GM19438 (cell line): ENCODE results near the gene SOX13.
"Not testable (repeated sequence)": the region's sequence is repeated elsewhere in the genome, so short reads cannot be mapped to it uniquely, and the experiment has no call there.

Experiments used
- ATAC-seq: cut with Tn5 transposase; IDR thresholded peaks from one replicate; pipeline ENCODE4 v1.9.1; 2021; ENCODE audit warnings: low read depth; ENCODE audit not compliant: unreplicated experiment

SOX13 gene

GRCh38 chr1:204084247-204084772 is 11.4 kb downstream of the SOX13 start:
- no peak for ATAC-seq

DNA sequence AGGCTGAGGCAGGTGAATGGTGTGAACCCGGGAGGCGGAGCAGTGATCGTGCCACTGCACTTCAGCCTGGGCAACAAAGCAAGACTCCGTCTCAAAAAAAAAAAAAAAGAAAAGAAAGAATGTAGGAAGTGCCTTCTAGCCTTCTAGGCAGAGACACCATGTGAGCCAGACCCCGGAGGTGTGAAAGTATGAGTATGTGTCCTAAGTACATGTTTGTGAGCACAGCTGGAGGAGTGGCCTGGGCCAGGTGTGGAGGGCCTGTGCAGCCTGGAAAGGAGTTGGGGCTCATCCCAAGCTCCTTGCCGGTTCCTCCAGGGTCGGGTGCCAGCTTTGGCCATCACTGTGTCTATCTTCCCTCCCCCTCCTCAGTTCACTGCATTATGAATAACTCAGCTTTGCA is 13.0 kb downstream of the SOX13 start:
- no peak for ATAC-seq

DNA sequence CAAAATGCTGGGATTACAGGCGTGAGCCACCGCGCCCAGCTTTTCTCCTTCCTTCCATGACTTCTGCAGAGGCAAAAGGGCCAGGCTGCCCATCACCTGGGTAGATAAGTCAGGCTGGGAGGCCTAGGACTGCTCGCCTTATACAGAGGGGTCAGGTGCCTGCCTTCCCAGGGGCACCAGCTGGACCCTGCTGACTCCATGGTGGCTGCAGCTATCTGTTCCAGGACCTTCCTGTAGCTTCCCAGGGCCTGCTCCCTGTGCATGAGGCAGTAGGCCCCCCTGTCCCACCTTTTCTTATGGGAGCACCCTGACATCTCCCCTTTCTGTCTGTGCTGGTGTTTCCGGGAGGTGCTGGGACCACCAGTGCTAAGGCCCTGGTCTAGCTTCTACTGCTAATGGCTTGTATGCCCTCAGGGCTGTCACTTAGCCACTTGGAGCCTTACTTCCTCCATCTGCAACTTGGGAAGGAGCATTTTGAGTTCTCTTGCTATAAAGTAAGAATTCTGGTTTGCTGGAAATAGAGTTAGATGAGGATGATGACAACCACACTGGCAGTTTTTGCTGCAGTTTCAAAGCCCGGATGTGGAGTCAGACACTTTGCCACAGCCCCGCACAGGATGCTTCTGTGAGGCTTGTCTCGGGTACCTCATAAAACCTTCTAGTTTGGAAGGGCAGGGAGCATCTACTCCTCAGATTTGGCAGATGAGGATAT is 14.4 kb downstream of the SOX13 start:
- no peak for ATAC-seq

DNA sequence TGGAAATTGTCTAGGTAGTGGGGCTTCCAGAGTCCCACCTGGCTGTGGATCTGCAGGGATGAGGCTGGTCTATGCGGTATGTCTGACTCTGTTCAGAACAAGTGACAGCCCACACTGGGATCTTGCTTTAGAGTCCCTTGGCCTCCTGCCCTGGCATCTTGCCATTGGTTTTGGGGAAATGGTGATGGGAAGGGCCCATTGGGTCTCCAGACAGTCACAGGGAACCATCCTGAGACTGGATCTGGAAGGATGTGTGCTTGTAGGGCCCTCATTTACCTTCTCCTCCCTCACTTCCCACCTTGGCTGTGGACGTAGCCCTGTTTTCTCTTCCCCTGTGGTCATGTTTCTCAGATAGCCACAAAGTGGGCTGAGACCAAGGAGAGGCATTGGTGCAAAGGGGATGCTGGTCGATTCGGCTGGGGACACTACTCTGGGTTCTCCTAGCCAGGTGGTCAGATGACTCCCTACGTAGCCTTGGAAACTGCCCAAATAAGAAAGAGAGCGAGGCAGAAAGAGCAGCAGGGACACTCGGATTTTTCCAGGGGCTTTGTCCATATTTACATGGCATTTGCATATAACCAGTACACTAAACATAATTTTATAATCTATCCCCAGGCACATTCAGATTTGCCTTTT is 15.1 kb downstream of the SOX13 start:
- ATAC-seq: no peak

- ATAC-seq: no peak
These were observed 15.7 kb downstream of the SOX13 start for GRCh38 chr1:204088596-204088995.

DNA sequence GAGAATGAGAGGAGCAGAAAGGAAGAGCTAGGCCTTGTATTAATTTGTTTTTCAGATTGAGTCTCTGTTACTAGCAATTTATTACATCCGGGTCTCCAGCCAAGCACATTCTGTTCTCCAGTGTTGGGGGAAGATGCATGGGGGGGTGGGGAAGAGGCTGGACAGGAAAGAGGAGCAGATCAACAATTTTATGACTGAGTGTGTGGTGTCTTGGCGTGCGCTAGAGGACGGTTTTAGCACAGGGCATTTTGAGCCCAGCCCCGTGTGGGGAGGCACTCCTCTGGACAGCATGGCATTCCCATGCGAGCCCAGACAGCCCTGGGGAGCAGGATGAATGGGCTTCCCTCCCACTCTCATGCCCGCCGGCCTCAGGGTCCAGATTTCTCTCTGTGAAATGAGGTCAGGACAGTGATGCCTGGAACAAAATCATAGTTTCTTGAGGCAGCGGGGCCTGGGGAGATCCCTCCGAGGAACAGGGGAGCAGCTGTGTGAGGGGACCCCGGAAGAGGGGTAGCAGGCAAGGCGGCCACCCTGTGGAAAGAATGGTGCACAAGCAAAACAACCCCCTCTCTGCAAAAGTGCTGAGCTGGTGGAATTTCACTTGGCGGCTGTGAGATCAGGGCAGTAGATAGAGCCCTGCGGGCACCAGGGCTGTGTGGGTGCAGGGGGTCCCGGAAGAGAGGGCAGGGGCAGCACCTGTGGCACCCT is 16.3 kb downstream of the SOX13 start:
- ATAC-seq: no peak

DNA sequence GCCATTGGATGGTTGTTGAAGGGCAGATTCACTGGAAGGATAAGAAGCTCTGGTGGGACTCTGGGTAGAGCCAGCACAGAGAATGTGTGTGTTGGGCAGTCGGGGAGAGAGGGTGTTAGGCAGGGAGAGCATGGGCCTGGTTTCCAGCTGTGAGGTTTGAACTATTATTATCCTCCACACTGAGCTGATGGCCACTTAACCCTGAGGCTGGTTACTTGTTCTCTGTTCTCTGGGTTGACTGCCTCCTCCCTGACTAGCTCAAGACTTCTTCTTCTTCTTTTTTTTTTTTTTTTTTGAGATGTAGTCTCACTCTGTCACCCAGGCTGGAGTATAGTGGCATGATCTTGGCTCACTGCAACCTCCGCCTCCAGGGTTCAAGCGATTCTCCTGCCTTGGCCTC is 17.2 kb downstream of the SOX13 start:
- not testable (repeated sequence) for ATAC-seq

DNA sequence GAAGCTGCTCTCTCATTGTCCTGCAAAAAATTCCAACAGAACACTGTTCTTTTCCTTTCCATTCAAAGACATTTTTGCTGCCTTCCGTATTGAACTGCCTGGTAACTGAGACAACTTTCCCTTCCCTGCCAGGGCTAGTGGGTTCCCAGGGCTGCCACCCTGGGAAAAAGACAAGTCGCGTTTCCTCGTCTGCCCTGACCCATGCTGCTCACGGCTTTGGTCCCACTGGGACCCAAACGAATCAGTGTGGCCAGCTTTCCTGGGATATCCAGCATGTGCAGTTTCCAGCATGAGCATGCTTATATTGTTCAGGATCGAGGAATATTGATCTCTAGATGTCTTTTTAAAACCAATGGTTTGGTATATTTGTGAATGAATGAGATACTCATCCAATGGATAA is 18.2 kb downstream of the SOX13 start:
- ATAC-seq: no peak

GRCh38 chr1:204091787-204092312 is 18.9 kb downstream of the SOX13 start:
- no peak for ATAC-seq

DNA sequence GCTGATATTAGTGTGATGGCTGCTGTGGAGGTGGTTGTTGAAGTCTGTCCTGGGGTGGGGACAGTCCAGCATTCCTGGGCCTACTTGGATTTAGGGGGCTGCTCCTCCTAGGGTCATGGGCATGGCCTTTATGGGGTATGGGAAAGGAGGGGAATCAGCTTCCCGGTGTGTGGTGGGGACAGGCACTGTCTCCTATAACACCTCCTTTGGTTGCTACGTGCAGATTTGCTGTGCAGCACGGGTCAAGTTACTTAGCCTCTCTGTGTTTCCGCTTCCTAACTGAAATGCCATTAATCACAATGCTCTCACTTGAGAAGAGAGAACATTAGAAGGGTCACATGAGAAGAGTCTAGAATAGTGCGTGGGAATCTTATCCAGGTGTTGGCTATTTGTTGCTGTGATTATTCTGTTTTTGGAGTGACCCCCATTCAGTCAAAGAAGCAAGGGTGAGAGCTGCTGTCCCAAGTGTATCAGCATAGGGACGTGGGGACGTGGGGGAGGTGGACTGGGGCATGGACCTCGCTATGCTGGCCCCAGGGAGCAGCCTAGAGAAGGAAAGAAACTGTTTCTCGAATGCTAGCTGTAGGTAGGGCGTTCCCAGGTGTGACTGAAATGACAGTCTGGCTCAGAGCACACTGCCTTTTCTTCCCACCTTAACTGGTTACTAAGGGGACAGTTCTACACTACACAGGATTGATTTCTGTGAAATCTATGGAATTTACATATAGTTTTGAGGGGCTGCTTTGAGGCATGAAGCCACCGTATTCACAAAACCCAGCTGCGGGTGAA is 19.9 kb downstream of the SOX13 start:
- no peak for ATAC-seq

- no peak for ATAC-seq
These were observed 20.5 kb downstream of the SOX13 start for GRCh38 chr1:204093421-204093717.

DNA sequence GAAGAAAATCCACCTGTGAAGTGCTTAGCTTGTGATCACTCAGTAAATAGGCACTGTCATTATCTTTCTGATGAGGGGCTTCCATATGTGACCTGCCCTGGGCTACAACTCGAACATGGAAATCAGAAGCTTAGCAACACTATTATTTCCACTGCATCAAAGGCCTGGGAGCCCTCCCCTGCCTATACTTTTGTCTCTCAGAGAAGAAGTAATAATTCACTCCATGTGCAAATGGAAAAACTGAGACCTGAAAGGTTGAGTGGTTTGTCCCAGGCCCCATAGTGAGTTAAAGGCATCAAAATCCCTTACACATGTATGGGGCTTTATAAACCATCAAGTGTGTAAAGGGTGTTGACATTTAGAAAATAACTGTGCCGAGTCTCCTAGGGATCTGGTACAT is 20.9 kb downstream of the SOX13 start:
- ATAC-seq: no peak

DNA sequence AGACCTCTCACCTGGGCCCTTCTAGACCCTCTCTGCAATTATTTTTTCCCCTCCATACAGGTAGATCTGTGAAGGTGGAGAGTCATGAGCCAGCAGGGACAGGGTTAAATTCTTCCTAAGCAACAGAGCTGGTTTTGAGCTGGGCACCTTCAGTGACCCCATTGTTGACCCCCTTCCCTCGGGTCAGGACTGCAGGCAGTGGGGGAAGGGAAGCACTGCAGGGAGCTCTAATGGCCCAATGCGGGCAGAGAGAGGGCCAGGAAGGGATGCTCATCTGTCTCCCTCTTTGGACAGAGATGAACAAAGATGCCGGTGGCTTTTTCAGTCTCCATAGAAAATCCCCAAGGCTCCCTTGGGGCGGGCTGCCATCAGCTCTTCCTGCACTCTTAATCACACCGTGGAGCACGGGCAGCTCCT is 21.4 kb downstream of the SOX13 start:
- ATAC-seq: no peak

DNA sequence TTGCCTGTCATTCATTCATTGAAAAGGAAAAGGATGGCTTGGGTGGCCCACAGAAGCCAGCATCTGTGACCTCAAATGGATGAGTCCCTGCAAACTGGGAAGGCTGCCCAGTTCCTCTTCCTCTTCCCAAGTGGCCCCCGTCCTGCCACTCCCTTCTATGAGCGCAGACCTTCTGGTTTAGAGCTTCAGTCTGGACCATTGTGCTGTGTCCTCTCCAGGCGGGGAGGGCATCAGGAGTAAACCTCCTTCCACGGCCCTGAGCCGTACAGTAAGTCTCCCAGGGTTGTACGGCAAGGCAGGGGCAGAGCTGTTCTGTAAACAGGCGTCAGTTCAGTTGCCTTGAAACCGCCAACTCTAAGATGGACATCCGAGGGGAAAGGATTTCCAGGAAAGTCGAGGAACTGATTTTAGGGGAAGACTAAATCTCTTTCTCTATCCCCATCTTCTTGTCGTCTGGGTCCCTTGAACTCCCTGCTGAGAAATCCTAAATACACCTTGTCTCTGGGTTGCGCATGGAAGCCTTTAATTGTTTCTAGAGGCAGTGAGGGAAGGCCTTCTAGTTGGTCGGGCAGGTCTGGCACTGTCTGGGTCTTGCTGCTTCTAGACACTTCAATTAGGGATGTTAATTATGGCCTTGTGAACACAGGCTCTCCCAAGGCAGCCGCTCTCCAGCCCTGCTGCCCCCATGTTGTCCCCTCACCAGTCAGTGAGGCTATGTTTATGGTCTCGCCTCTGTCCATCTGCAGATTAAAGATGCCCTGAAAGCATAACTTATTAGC is 22.1 kb downstream of the SOX13 start:
- no peak for ATAC-seq

GRCh38 chr1:204096931-204097330 is 24.0 kb downstream of the SOX13 start:
- no peak for ATAC-seq

- ATAC-seq: no peak
These were observed 25.8 kb downstream of the SOX13 start for GRCh38 chr1:204098683-204099082.

DNA sequence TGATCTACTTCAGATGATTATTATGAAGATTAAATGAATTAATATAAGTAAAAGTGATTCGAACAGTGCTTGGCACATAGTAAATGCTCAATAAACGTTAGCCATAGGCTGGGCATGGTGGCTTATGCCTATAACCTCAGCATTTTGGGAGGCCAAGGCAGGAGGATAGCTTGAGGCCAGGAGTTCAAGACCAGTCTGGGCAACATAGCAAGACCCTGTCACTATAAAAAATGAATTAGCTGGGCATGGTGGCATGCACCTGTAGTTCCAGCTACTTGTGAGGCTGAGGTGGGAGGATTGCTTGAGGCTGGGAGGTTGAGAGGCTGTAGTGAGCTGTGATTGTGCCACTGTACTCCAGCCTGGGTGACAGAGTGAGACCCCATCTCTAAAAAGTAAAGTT is 26.8 kb downstream of the SOX13 start:
- ATAC-seq: not testable (repeated sequence)

- no peak for ATAC-seq
These were observed 29.2 kb downstream of the SOX13 start for GRCh38 chr1:204102029-204102611.

DNA sequence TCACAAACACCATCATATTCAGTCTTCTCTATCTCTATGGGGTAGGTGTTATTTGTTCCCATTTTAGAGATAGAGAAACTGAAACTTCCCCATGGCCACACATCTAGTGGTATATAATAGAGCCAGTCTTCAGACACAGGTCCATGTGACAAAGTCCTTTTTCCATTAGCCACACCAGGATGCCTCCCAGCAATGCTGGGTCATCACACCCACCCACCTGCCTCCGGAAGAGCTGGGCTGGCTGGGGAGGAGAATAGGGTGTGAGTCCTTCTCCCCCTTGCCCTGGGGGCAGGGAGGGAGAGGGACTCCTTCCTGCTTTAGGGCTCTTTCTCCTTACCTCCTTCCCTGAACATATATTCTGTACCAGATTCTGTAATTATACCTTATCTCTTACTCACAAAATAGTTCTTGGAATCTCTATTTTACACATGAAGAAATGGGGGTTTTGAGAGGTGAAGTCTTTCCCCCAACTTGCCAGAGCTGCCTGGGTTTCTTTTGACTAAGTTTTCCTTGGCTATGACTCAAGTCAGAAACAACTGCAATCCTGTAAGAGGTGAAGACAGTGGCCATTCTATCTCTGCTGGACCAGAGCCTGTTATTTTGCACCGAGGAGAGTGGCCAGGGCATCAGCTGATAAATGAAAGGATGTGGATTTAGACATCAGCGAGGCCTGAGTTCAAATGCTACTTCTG is 30.0 kb downstream of the SOX13 start:
- ATAC-seq: no peak
